ENCODE results near the gene TFF1.

TFF1 gene

DNA sequence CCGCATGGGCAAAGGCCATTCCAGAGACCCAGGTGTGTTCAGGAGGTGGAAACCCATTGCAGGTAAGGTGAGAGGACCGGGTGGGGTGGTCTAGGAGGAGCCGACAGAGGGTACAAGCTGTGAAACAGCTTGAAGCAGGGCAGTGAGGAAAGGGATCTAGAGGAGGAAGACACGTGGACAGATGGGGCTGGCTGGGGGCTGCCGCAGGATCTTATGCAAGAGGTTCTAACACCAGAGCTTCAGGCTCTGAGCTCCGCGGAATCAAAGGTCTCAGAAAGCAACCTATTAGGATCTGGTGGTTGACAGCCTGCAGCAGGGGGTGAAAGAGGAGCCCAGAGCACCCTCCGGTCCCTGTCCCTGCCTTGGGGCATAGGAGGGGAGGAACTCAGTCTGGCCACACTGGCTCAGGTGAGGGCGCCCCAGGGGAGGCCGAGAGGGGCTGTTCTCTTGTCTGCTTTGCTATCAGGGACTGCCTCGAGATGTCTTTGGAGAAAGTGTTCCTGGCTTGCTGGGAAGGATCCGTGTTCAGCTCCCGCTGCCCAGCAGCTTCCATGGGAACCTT, 1.9 kb downstream of the TFF1 start:
- no peak overlapping the region for H3K4me2 ChIP-seq
- H3K27me3 ChIP-seq (ENCODE audit: insufficient read depth, low read depth): peaks cover 65% of the 10 kb centered on the region
- no peak overlapping the region for H2AFZ ChIP-seq (ENCODE audit: low read depth)
- no peaks in the 10 kb centered on the region for H3K79me2 ChIP-seq (ENCODE audit: insufficient read depth, low read depth)
- H3K4me1 ChIP-seq (ENCODE audit: low read depth, poor library complexity, severe bottlenecking): no peaks in the 10 kb centered on the region
- no peak overlapping the region for H3K27ac ChIP-seq
- no peaks in the 10 kb centered on the region for H3K36me3 ChIP-seq (ENCODE audit: insufficient read depth)
- no peak overlapping the region for H3K4me3 ChIP-seq (IDR thresholded peaks at IDR 0.05; ENCODE audit: insufficient read depth, low read depth, low read length)
- no peak overlapping the region for H3K9ac ChIP-seq
- H4K20me1 ChIP-seq (ENCODE audit: insufficient read depth): no peaks in the 10 kb centered on the region
- no peak for TF ChIP-seq CTCF (conservative IDR thresholded peaks at IDR 0.05; ENCODE audit: low read depth, low read length)

- Histone ChIP-seq H3K4me3 (IDR thresholded peaks at IDR 0.05; ENCODE audit: insufficient read depth, low read depth, low read length) (no peak overlapping the region), H3K27ac (no peak overlapping the region), H3K9ac (no peak overlapping the region), H2AFZ (ENCODE audit: low read depth) (no peak overlapping the region), H3K27me3 (ENCODE audit: insufficient read depth, low read depth) (peaks cover 64% of the 10 kb centered on the region), H3K79me2 (ENCODE audit: insufficient read depth, low read depth) (no peaks in the 10 kb centered on the region), H3K36me3 (ENCODE audit: insufficient read depth) (no peaks in the 10 kb centered on the region), H4K20me1 (ENCODE audit: insufficient read depth) (no peaks in the 10 kb centered on the region), H3K4me2 (no peak overlapping the region), H3K4me1 (ENCODE audit: low read depth, poor library complexity, severe bottlenecking) (no peaks in the 10 kb centered on the region)
- no peak for TF ChIP-seq CTCF (conservative IDR thresholded peaks at IDR 0.05; ENCODE audit: low read depth, low read length)
Observed at GRCh38 chr21:42363312-42363711, 3.0 kb downstream of the TFF1 start.

DNA sequence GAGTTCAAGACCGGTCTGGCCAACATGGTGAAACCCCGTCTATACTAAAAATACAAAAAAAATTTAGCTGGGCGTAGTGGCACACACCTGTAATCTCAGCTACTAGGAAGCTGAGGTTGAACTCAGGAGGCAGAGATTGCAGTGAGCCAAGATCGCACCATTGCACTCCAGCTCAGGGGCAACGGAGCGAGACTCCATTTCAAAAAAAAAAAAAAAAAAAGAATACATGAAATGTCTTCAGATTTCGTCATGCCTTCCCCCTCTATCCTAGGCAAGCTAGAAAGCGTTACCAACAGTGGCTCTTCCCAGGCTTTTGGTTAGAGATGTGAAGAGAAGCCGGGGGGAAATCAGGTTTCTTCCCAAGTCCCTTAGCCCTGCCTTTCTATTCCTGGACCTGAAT, 3.6 kb downstream of the TFF1 start:
- Histone ChIP-seq H2AFZ (ENCODE audit: low read depth) (no peak overlapping the region), H3K4me1 (ENCODE audit: low read depth, poor library complexity, severe bottlenecking) (no peaks in the 10 kb centered on the region), H3K27ac (no peak overlapping the region), H4K20me1 (ENCODE audit: insufficient read depth) (no peaks in the 10 kb centered on the region), H3K79me2 (ENCODE audit: insufficient read depth, low read depth) (no peaks in the 10 kb centered on the region), H3K4me3 (IDR thresholded peaks at IDR 0.05; ENCODE audit: insufficient read depth, low read depth, low read length) (no peak overlapping the region), H3K27me3 (ENCODE audit: insufficient read depth, low read depth) (peaks cover 64% of the 10 kb centered on the region), H3K36me3 (ENCODE audit: insufficient read depth) (no peaks in the 10 kb centered on the region), H3K4me2 (no peak overlapping the region), H3K9ac (no peak overlapping the region)
- no peak for TF ChIP-seq CTCF (conservative IDR thresholded peaks at IDR 0.05; ENCODE audit: low read depth, low read length)

DNA sequence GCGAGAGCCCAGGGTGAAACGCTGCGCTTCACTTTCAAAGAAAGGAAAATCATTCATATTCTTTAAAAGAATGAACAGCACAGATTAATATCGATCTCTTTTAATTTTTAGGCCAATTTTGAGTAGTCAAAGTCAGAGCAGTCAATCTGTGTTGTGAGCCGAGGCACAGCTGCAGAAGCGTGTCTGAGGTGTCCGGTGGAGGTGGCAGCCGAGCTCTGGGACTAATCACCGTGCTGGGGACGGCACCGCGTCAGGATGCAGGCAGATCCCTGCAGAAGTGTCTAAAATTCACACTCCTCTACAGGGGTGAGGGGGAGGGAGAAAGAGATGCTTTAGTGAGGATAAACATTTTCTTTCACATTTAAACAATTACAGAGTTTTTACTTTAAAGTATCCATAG, 4.1 kb downstream of the TFF1 start:
- no peak for TF ChIP-seq CTCF (conservative IDR thresholded peaks at IDR 0.05; ENCODE audit: low read depth, low read length)
- H3K4me2 ChIP-seq: no peak overlapping the region
- no peaks in the 10 kb centered on the region for H3K36me3 ChIP-seq (ENCODE audit: insufficient read depth)

More for the DNA sequence above, 4.1 kb downstream of the TFF1 start:
- Histone ChIP-seq H3K27ac (no peak overlapping the region), H2AFZ (ENCODE audit: low read depth) (no peak overlapping the region), H3K27me3 (ENCODE audit: insufficient read depth, low read depth) (peaks cover 62% of the 10 kb centered on the region), H4K20me1 (ENCODE audit: insufficient read depth) (no peaks in the 10 kb centered on the region), H3K4me3 (IDR thresholded peaks at IDR 0.05; ENCODE audit: insufficient read depth, low read depth, low read length) (no peak overlapping the region), H3K79me2 (ENCODE audit: insufficient read depth, low read depth) (no peaks in the 10 kb centered on the region), H3K4me1 (ENCODE audit: low read depth, poor library complexity, severe bottlenecking) (no peaks in the 10 kb centered on the region), H3K9ac (no peak overlapping the region)
